Measurements from ENCODE around the gene NPVF. TPM values are rescaled to one million over a fixed set of nuclear protein-coding genes. Genes with fewer than 3 reads are reported as not detected.

NPVF gene
- total RNA-seq, 2 donors from 2014 or later = not detected

DNA sequence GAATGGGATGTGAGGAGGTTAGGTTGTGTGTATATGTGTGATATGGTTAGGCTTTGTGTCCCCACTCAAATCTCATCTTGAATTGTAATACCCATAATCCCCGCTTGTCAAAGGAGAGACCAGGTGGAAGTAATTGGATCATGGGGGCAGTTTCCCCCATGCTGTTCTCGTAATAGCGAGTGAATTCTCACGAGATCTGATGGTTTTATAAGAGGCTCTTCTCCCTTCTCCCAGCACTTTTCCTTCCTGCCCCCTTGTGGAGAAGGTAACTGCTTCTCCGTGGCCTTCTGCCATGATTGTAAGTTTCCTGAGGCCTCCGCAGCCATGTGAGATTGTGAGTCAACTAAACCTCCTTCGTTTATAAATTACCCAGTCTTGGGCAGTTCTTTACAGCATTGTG, 47.3 kb downstream of the NPVF start:
- ATAC-seq (no peak), DNase-seq (no peak)
- intact Hi-C loops (cut with DNase I) = no loop called here

GRCh38 chr7:25180592-25180923, 47.7 kb downstream of the NPVF start:
- intact Hi-C loops (cut with DNase I) = no loop called here
- ATAC-seq = no peak
- DNase-seq = no peak

DNA sequence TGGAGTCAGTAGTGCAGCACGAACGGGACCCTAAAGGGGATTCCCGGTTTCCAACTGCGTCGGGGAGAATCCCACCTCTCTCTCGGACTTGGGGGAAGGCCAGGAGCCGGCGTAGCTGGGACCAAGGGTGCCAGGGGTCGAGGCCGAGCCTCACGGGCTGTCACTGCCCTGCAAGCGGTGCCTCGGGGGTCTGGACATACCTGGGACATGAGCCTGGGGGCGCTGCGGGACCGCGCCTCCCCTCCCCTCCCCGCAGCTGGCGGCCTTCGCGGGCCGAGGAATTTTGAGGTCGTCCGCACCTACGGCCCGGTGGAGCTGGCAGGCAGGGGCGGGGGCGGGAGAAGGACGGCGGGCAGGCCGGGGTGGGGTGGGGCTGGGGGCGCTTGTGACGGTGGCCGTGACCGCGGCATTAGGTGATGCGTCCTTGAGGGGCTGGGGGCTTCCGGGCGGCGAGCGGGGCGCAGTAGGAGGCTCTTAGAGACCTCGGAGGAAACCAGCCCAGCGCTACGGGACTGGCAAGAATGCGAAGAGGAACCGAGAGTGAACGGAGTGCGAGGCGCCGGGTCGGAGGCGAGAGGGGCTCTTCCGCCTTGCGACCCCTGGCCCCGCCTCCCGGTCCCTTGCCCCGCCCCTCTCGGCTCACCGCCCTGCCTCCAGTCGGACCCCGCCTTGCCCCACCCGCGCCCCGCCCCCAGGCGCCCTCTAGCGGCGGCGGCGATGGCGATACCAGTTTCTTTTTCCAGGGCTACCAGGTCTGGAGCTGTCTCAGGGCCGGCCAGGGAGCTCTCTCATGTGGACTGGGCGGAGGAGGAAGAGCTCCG, 48.3 kb downstream of the NPVF start:
- intact Hi-C loops (cut with DNase I) = no loop called here
- DNase-seq (peak; percentile 92), ATAC-seq (peak; percentile 98)

GRCh38 chr7:25179325-25179724, 49.0 kb downstream of the NPVF start:
- intact Hi-C loops (cut with DNase I) = no loop called here
- DNase-seq (no peak), ATAC-seq (no peak)

Other genes with a start within 250 kb of the NPVF start
- 1 to 10 TPM; 8.8 to 10.0 TPM for gene OSBPL3, start 248.3 kb downstream of the NPVF start, total RNA-seq
- 100 to 1,000 TPM; 568 to 656 TPM for gene CYCS, start 103.2 kb downstream of the NPVF start, total RNA-seq